HepG2 (cell line): ENCODE measurements around the gene C21orf58. TPM values are rescaled to one million over a fixed set of nuclear protein-coding genes. Genes with fewer than 3 reads are reported as not detected.

Experiments
- ARID5B ChIP-seq: IDR thresholded peaks from 2 replicates; pipeline ENCODE4 v1.4.0; 2020; ENCODE audit warnings: mild to moderate bottlenecking, missing genetic modification reagents
- GLI4 ChIP-seq: sonication (generic); formaldehyde crosslinking; IDR thresholded peaks from 2 replicates; pipeline ENCODE4 v1.5.1; 2020; ENCODE audit warnings: missing genetic modification reagents, mild to moderate bottlenecking, moderate library complexity, borderline replicate concordance
- MTERF4 ChIP-seq: sonication (generic); formaldehyde crosslinking; IDR thresholded peaks from 2 replicates; pipeline ENCODE4 v1.8.0; 2023; ENCODE audit warnings: mild to moderate bottlenecking, missing genetic modification reagents
- UBTF ChIP-seq: sonication (generic); formaldehyde crosslinking; IDR thresholded peaks from 2 replicates; pipeline ENCODE4 v1.4.0; 2020; ENCODE audit warnings: mild to moderate bottlenecking, missing genetic modification reagents
- ZFP37 ChIP-seq: sonication (generic); formaldehyde crosslinking; IDR thresholded peaks from 2 replicates; pipeline ENCODE4 v1.4.0; 2020; ENCODE audit warnings: missing genetic modification reagents, borderline replicate concordance
- ZNF17 ChIP-seq: sonication (generic); formaldehyde crosslinking; IDR thresholded peaks from 2 replicates; pipeline ENCODE4 v1.5.0; 2020; ENCODE audit warnings: mild to moderate bottlenecking, missing genetic modification reagents
- ZNF468 ChIP-seq: sonication (generic); formaldehyde crosslinking; IDR thresholded peaks from 2 replicates; pipeline ENCODE4 v1.8.0; 2022; ENCODE audit warnings: mild to moderate bottlenecking, moderate library complexity, missing genetic modification reagents
- ZXDC ChIP-seq: sonication (generic); formaldehyde crosslinking; IDR thresholded peaks from 2 replicates; pipeline ENCODE4 v1.5.0; 2020; ENCODE audit warnings: mild to moderate bottlenecking, missing genetic modification reagents
- polyA plus RNA-seq, 8 experiments: library from polyadenylated mRNA; depleted of rRNA in 3 of 8; stranded (reverse) in 7 of 8; unstranded in 1 of 8; fragments of >200 nt; fragmentation: Illumina TruSeq in 4 of 8; extraction: Trizol in 4 of 8; gene quantifications; 2 replicates each; pipeline versions ENCODE4 v1.2.1 to v1.2.3, GENCODE V29; 2011 to 2016; ENCODE audit warnings: low read depth in 4 of 8, missing spikeins in 1 of 8, mixed read lengths in 1 of 8; ENCODE audit not compliant: insufficient read depth in 1 of 8
- total RNA-seq, 5 experiments: library from RNA; depleted of rRNA; stranded (reverse); fragments of >200 nt; fragmentation: Illumina TruSeq; extraction: Trizol; gene quantifications; 2 replicates each; pipeline ENCODE4 v1.2.3, GENCODE V29; 2016; ENCODE audit warnings: low read depth in 1 of 5

Gene C21orf58
- total and polyA plus RNA-seq, 2 of the 13 experiments (the other 11 are each of a cell fraction or from before 2014, with no cell fraction given) = 3.5 to 6.8 TPM

- no peak for TF ChIP-seq ARID5B (CRISPR knock-in tag)
- peak; percentile 70; the same call in 1 of the 2 replicates for TF ChIP-seq GLI4 (CRISPR knock-in tag)
- TF ChIP-seq ZNF17 (CRISPR knock-in tag) = no peak
- TF ChIP-seq MTERF4 (CRISPR knock-in tag) = peak; percentile 70
- TF ChIP-seq ZNF468 (CRISPR knock-in tag) = no peak
- no peak for TF ChIP-seq ZXDC (CRISPR knock-in tag)
- no peak for TF ChIP-seq ZFP37 (CRISPR knock-in tag)
- peak; percentile 99 for TF ChIP-seq UBTF (CRISPR knock-in tag)
- TF ChIP-seq, all 625 proteins: peak for 301
These were observed 37.7 kb downstream of the C21orf58 start, which contains the start of gene YBEY (continued) for GRCh38 chr21:46285761-46286647.
